Activated B cell treated with CpG ODN at 0.5 μM for 24 hours (primary cell): Measurements from ENCODE around the gene CNPY4. TPM values are rescaled to one million over a fixed set of nuclear protein-coding genes. Genes with fewer than 3 reads are reported as not detected.

Experiments
- ATAC-seq: fragments of 200-7000 bp; cut with Tn5 transposase; one replicate; pipeline ENCODE4 v1.10.0; 2021; ENCODE audit warnings: low read depth, mild to moderate bottlenecking, moderate library complexity
- CTCF ChIA-PET: fragments of 350-600 bp; sonication (Branson Sonifier 250); formaldehyde crosslinking; loops from one replicate; lab custom pipeline; 2021; ENCODE audit warnings: antibody characterized with exemption; lab: Charles Lee
- POLR2A ChIA-PET: fragments of 350-600 bp; sonication (Branson Sonifier 250); formaldehyde crosslinking; loops from one replicate; lab custom pipeline; 2021; ENCODE audit warnings: antibody characterized with exemption; lab: Charles Lee
- DNase-seq: peaks from one replicate; pipeline ENCODE4 v3.0.0; 2022
- H3K27ac Mint-ChIP-seq: one replicate; pipeline ENCODE4 v1.8.0; 2020; ENCODE audit warnings: mixed read lengths
- H3K27me3 Mint-ChIP-seq: one replicate; pipeline ENCODE4 v1.8.0; 2021; ENCODE audit warnings: mixed read lengths
- H3K36me3 Mint-ChIP-seq: one replicate; pipeline ENCODE4 v1.8.0; 2021; ENCODE audit warnings: low read depth, mixed read lengths
- H3K4me1 Mint-ChIP-seq: one replicate; pipeline ENCODE4 v1.8.0; 2021; ENCODE audit warnings: mixed read lengths
- H3K4me3 Mint-ChIP-seq: one replicate; pipeline ENCODE4 v1.8.0; 2020; ENCODE audit warnings: mild to moderate bottlenecking, mixed read lengths
- H3K9me3 Mint-ChIP-seq: one replicate; pipeline ENCODE4 v1.8.0; 2020; ENCODE audit warnings: mixed read lengths
- intact Hi-C: fragments of 100-400 bp; cut with micrococcal nuclease; formaldehyde crosslinking; loops from one replicate; pipeline ENCODE4 v1.15.1; 2024
- total RNA-seq: library from RNA; stranded (reverse); gene quantifications from 2 replicates; pipeline ENCODE4 v1.2.3, GENCODE V29; 2022
- TF ChIP-seq, protein P1 (sequence below): fragments of 200-600 bp; IDR thresholded peaks from one replicate; pipeline ENCODE4 v1.8.0; 2022; ENCODE audit warnings: antibody characterized with exemption, mild to moderate bottlenecking

The CNPY4 gene
- total RNA-seq, 1 donor from 2014 or later, result 8.6 TPM

DNA sequence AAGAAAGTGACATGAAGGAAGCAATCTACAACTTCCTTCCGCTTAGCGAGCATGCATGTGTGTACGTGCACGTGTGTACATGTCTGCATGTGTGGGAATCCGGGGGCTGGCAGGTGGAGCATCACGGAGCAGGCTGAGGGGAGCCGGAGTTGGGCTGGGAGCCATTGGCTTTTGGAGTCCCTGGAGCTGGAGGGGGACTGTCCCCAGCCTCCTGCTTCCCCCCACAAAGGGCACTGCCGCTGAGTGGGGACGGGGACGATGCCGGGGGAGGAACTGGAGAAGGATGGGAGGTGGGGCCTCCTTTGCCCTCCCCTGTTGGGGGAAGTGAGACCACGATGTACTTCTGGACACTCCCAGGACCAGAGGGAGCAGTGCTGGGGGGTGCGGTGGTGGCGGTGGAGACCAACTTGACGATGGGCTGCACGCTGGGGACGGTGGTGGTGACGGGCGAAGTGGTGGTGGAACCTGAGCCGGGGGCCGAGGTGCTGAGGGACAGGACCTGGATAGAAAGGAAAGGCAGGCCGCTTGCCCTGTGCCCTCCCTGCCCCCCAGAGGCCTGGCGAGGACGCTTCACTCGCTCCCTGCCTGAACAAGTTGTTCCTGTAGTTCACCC lies 12.2 kb upstream of the CNPY4 start:
- Mint-ChIP-seq H3K4me3 (no peak overlapping the region), H3K9me3 (no peaks in the 10 kb centered on the region), H3K4me1 (peaks cover 6% of the 10 kb centered on the region), H3K27ac (no peak overlapping the region), H3K36me3 (peaks cover 72% of the 10 kb centered on the region), H3K27me3 (no peaks in the 10 kb centered on the region)
- TF ChIP-seq, protein P1, sequence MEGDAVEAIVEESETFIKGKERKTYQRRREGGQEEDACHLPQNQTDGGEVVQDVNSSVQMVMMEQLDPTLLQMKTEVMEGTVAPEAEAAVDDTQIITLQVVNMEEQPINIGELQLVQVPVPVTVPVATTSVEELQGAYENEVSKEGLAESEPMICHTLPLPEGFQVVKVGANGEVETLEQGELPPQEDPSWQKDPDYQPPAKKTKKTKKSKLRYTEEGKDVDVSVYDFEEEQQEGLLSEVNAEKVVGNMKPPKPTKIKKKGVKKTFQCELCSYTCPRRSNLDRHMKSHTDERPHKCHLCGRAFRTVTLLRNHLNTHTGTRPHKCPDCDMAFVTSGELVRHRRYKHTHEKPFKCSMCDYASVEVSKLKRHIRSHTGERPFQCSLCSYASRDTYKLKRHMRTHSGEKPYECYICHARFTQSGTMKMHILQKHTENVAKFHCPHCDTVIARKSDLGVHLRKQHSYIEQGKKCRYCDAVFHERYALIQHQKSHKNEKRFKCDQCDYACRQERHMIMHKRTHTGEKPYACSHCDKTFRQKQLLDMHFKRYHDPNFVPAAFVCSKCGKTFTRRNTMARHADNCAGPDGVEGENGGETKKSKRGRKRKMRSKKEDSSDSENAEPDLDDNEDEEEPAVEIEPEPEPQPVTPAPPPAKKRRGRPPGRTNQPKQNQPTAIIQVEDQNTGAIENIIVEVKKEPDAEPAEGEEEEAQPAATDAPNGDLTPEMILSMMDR, result no peak
- ChIA-PET POLR2A (no interaction called here), CTCF (no interaction called here)
- ATAC-seq (no peak), DNase-seq (no peak)
- intact Hi-C loops, result no loop called here

DNA sequence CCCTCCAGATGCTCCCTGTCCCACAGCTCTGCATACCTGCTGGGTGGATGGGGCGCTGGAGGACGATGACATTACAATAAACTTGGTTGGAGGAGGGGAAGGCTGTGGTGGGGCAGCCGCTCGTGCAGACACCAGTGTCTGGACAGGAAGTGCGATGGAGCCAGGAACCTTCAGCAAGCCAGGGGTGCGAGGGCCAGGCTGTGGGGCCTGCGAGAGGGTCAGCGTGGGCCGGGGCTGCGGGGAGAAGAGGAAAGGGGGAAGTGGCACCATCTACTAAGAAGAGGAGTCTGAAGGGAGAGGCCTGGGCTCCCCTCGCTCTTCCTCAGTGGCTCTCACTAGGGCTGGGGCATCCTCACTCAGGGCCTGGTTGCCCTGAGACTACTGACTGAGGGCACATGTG lies 11.5 kb upstream of the CNPY4 start:
- Mint-ChIP-seq H3K27ac (no peak overlapping the region), H3K36me3 (peaks cover 78% of the 10 kb centered on the region), H3K9me3 (no peaks in the 10 kb centered on the region), H3K27me3 (no peaks in the 10 kb centered on the region), H3K4me1 (no peaks in the 10 kb centered on the region), H3K4me3 (no peak overlapping the region)
- ChIA-PET POLR2A (no interaction called here), CTCF (no interaction called here)
- DNase-seq, result no peak
- intact Hi-C loops, result no loop called here
- ATAC-seq, result no peak
- TF ChIP-seq, protein P1, result no peak

DNA sequence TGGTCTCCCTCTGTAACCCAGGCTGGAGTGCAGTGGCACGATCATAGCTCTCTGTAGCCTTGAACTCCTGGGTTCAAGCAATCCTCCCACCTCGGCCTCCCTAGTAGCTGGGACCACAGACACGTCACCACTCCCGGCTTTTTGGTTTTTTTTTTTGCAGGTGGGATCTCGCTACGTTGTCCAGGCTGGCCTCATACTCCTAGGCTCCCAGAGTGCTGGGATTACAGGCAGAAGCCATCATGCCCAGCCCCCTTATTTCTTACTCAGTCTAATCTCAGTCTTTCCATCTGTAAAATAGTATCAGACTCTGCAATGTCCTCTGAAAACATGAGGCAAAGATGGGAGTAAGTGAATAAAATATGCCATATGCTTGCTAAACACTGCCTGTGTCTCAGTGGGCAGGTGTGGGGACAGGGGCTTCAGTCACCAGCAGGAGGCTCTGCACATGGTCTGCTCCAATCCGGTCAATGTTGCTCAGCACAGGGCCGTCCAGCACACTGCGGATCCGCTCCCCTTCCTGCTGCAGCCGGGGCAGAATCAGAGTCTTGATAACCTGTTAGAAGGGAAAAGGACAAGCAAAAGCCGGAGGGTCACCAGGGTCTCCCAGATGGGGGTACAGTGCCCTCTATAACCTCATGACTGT lies 9.8 kb upstream of the CNPY4 start:
- Mint-ChIP-seq H3K4me1 (no peaks in the 10 kb centered on the region), H3K9me3 (no peaks in the 10 kb centered on the region), H3K27ac (no peak overlapping the region), H3K4me3 (no peak overlapping the region), H3K36me3 (peaks cover 85% of the 10 kb centered on the region), H3K27me3 (no peaks in the 10 kb centered on the region)
- no peak for DNase-seq
- intact Hi-C loops, result no loop called here
- ChIA-PET POLR2A (no interaction called here), CTCF (no interaction called here)
- no peak for ATAC-seq
- TF ChIP-seq, protein P1, result no peak

DNA sequence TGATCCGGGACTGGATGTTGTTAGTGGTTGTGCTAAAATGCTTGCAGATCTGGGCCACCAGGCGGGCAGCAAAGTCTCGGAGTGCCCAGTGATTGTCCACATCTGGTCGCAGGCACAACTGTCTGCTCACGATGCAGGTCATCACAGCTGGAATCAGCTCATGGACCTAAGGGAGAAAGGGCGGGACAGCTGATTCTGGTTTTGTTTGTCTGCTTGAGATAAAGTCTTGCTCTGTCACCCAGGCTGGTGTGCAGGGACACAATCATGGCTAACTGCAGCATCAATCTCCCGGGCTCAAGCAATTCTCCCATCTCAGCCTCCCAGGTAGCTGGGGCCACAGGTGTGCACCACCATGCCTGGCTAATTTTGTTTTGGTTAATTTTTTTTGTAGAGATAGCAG lies 8.3 kb upstream of the CNPY4 start:
- peaks cover 71% of the 10 kb centered on the region for H3K36me3 Mint-ChIP-seq
- POLR2A ChIA-PET, result interaction anchor here (3.1 kb wide), 1 partner anchor 10 kb away, joined by 13 read pairs; the partner anchor contains the start of genes AP4M1 and MCM7

DNA sequence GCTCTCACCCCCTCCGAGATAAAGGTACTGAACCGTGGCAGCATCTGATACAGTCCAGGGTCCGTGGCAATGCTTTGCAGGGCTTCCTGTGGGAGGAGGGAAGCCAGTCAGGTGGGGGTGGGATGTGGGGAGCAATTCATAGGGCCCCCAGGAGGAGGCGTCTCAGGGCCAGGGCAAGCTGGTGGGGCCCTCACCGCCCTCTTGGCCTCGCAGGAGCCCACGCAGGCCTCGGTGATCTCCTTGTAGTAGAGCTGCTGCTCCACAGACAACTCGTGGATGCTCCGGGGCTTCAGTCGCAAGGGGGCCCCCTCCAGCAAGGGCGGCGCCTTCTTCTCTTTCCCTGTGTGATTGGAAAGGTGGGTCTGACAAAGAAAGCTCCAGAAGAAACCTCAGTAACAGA lies 7.5 kb upstream of the CNPY4 start:
- Mint-ChIP-seq H3K4me1 (peaks cover 3% of the 10 kb centered on the region), H3K4me3 (no peak overlapping the region), H3K27me3 (no peaks in the 10 kb centered on the region), H3K27ac (no peak overlapping the region), H3K36me3 (peaks cover 67% of the 10 kb centered on the region), H3K9me3 (no peaks in the 10 kb centered on the region)
- ChIA-PET CTCF (no interaction called here), POLR2A (interaction anchor here (3.1 kb wide), 1 partner anchor 11 kb away, joined by 13 read pairs; the partner anchor contains the start of genes AP4M1 and MCM7)
- TF ChIP-seq, protein P1, result no peak
- no peak for ATAC-seq
- intact Hi-C loops, result no loop called here
- no peak for DNase-seq

More for the DNA sequence above, 8.3 kb upstream of the CNPY4 start:
- no peak for DNase-seq
- no peak overlapping the region for H3K4me3 Mint-ChIP-seq
- no peaks in the 10 kb centered on the region for H3K9me3 Mint-ChIP-seq
- intact Hi-C loops, result no loop called here
- TF ChIP-seq, protein P1, result no peak
- CTCF ChIA-PET, result no interaction called here
- H3K27ac Mint-ChIP-seq, result no peak overlapping the region
- no peaks in the 10 kb centered on the region for H3K4me1 Mint-ChIP-seq
- no peaks in the 10 kb centered on the region for H3K27me3 Mint-ChIP-seq
- ATAC-seq, result no peak
